NCI-H526 (cell line): ENCODE data around the gene ARSG.
"Not testable (repeated sequence)": the region's sequence is repeated elsewhere in the genome, so short reads cannot be mapped to it uniquely, and the experiment has no call there.

Experiments used
- DNase-seq, 2 experiments: peaks; one replicate each; lab custom pipeline; 2025; lab: John Stamatoyannopoulos, UW

Gene ARSG

DNA sequence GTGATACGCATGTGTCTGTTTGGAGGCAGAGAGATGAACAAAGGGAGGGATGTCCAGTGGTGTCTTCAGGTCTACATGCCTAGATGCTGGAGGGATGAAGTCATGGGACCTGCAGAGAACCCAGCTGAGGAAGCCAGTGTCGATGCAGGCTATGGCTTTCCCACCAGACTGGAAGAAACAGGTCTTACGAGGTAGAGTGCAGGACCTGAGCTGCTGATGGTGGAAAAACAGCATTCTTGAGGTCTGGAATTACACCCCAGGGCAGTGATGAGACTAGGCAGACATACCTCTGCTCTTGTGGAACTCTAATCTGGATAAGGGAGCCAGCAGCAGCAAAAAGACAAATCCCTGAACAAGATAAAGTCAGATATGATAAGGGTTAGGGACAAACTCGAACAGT lies 37.4 kb downstream of the ARSG start:
- DNase-seq = no peak

DNA sequence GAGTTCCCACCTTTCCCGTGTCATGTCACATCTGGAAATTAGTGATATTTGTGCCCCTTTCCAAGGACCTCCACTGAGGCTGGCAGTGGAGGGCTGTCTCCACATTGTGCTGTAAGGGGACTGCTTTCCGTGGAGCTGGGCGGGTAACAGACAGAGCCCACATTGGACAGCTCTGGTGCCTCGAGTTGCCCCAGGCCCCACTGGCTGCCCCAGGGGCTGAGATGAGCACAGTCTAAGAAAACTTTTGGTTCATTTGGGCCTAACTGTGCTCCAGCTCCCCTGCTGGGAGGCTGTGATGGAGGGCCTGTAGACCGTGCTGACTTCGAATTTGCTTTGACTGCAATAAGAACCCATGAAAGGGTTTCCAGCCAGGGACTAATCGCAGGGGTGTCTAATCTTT lies 38.0 kb downstream of the ARSG start:
- no peak for DNase-seq

DNA sequence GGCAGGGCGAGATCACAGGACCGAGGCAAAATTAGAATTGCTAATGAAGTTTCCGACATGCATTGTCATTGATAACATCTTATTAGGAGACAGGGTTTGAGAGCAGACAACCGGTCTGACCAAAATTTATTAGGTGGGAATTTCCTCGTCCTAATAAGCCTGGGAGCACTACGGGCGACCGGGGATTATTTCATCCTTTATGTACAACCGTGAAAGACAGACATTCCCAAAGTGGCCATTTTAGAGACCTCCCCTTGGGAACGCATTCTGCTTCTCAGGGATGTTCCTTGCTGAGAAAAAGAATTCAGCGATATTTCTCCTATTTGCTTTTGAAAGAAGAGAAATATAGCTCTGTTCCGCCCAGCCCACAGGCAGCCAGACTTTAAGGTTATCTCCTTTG lies 40.6 kb downstream of the ARSG start:
- not testable (repeated sequence) for DNase-seq

DNA sequence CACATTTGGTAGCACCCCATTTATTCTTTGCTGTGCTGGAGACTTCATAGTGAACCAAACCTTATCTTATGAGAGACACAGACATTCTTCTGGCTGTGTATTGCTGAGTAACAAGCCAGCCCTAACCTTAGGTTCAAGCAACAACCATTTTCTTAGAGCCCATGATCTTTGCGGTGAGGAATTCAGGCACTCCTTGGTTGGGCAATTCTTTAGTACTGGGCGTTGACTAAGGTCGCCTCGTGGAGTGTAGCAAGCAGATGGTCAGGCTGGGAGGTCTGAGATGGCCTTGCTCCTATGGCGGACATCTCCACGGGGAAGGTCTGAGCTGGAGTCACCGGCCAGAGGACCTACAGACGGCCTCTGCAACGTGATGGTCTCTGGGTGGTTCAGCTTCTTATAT lies 43.1 kb downstream of the ARSG start:
- DNase-seq = no peak

DNA sequence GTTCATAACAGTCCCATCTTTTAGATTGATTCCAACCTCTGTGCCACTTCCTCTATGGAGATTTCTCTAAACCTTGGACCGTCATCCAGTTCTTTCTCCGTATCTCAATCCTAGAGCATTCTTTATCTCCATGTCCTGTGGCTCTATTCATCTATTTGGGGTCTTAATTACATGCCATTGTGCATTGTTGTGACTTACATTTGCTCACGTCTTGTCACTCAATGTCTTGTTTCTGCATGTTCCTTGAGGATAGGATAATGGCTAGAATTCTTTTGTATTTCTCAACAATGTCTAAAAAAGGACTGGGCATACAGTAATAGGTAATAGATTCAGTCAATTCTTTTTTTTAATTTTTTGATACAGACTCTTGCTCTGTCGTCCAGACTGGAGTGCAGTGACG lies 50.2 kb downstream of the ARSG start:
- no peak for DNase-seq

DNA sequence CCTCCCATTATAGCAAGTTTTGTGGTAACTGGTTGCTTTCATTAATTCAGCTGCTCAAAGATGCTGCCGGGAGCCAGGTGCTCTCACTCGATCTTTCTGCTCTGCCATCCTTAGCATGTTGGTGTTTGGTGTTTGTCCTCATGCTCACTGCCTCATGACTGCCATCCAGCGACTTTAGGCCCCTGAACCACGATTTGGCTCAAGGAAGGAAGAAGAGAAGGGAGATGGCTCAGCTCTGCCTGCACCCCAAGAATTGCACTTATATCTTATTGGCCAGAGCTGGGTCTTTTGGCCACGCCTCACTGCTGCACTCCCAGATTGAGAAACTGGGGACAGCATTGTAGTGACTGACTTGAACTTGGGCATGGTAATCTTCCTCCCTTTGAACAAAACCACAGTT lies 52.7 kb downstream of the ARSG start:
- no peak for DNase-seq

DNA sequence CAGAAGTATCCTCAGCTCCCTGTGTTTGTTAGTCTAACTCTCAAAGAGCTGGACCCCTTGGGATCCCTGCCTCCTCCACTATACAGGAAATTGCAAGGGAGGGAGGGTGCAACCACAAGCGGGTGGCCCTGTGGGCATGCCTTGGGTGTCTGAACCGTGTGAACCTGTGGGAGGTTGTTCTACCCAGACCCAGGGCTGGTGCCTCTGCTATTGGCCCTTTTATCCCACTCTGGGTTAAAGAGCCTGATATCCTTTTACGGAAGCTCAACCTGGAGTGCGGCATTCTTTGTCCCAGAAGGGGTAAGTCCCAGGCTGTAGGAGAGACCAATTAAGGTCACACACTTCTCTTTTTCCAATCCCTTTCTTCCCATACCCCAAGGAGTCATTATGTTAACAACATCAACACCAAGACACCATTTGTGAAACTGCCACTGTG lies 53.4 kb downstream of the ARSG start:
- DNase-seq = no peak

DNA sequence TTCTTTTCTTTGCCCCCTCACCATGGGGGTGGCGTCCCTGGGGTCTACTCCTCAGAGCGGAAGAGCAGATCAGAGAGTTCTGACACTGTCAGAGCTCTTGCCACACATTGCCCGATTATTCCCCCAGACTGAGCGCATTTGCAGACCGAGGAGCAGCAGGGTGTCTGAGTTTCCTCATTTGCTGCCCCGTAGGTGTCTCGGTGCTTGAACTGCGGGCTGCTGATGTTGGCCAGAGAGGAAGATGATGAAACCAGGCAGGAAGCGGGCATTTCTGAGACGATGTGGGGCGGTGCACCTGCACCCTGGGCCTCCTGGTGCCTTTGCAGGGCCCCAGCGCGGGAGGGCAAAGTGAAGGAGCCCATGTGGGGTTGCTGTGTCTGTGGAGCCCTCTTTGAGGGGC lies 55.2 kb downstream of the ARSG start:
- no peak for DNase-seq

DNA sequence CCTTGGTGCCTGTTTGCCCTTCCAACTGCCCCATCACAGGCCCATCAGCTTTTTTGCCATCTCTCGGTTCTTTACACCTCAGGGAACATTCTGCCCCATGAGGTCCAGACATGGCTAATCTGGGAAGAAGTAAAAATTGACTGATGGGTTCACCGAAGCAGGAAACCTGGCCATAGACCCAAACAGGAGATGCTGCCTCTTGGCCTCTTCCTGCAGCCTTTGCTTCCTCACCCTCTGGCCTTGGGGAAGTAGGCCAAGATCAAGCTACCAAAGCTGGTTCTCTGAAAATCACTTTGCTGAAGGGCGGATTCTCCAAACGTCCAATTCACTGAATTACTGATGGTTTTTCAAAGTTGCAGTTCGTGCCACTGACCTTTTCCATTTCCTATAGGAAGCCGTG lies 56.1 kb downstream of the ARSG start:
- no peak for DNase-seq

DNA sequence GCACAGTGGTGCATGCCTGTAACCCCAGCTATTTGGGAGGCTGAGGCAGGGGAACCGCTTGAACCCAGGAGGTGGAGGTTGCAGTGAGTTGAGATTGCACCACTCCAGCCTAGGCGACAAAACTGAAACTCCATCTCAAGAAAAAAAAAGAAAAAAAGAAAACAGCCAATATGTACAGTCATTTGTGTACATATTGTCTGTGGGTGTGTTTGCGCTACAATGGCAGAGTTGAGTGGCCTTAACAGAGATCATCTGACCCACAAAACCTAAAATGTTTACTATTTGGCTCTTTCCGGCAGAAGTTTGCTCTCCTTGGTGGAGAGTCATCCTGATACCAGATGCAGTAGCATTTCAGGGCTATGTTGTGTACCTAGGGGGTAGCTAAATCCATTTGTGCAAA lies 57.9 kb downstream of the ARSG start:
- DNase-seq = no peak

DNA sequence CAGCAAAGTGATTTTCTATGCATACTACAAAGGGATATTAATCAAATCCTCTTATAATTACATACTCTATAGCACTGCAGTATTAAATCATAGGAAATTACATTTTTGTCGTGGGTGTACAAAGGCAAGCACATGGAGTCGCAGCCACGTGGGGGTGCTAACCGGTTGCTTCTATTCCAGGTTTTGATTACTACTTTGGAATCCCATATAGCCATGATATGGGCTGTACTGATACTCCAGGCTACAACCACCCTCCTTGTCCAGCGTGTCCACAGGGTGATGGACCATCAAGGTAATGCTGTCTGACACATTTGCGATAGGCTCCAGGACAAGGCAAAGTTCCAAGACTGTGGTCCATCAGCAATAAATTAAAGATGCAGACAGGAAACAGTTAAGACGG lies 60.1 kb downstream of the ARSG start:
- peak in 1 of 2 experiments; percentile 32 for DNase-seq

DNA sequence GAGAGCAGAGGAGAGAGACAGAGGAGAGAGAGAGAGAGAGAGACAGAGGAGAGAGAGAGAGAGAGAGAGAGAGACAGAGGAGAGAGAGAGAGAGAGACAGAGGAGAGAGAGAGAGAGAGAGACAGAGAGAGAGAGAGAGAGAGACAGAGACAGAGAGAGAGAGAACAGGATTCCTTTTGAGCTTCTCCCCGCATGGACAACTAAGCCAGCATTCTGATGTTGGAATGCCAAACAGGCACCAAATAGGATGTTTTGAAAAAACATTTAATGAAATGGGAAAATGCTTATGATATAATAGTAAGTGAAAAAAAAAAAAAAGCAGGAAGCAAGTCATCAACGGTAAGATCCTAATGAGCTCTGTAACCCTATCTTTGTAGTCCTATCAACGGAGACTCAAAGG lies 60.7 kb downstream of the ARSG start:
- no peak for DNase-seq

DNA sequence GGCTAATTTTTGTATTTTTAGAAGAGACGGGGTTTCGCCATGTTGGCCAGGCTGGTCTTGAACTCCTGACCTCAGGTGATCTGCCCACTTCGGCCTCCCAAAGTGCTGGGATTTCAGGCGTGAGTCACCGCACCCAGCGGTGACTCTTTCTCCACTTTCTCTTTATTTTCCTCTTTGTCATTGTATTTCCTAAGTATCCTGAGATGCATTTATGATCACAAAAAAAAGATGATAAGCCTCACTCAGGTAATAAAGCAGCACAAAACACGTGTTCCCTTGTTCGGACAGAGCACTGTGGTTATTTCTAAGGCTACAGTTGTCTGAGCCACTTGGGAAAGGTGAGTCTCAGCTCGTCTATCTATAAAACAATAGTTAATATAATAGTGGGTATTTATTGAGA lies 61.4 kb downstream of the ARSG start:
- not testable (repeated sequence) for DNase-seq

DNA sequence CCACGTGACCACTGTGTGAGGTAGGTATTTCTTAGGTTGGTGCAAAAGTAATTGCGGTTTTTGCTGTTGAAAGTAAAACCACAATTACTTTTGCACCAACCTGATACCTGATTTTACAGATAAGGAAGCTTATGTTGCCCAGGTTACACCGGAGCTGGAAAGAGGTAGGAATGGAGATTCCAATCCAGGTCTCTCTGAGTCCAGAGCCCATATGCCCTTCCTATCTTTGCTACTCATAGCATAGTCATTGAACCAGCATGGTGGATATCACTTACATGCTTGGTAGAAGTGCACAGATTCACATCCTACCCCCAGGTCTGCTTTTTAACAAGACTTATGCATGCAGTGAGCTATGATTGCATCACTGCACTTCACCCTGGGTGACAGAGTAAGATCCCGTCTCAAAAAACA lies 61.8 kb downstream of the ARSG start:
- no peak for DNase-seq

DNA sequence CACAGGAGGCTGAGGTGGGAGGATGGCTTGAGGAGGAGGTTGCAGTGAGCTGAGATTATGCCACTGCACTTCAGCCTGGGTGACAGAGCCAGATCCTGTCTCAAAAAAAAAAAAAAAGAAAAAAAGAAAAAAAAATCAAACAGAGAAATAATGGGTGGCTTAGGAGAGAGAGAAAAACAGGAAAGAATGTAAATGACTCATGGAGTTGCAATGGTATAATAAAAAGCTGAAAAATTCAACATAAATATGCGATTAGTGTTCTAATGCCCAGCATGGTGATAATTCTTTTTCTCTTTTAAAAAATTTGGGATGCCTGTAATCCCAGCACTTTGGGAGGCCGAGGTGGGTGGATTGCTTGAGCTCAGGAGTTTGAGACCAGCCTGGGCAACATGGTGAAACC lies 63.0 kb downstream of the ARSG start:
- DNase-seq = not testable (repeated sequence)

DNA sequence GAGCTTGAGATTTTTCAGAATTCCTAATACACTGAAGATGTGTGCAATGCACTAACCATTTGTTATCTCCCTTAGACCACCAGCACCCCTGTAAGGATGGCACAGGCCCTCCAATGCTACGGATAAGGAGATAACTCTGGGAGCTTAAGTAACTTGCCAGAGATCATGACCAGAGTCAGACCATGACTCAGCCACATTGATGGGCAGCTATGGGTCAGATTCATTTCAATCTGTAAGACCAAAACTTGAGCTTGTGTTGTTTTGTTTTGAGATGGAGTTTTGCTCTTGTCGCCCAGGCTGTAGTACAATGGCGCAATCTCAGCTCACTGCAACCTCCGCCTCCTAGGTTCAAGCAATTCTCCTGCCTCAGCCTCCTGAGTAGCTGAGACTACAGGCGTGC lies 63.8 kb downstream of the ARSG start:
- DNase-seq = not testable (repeated sequence)

DNA sequence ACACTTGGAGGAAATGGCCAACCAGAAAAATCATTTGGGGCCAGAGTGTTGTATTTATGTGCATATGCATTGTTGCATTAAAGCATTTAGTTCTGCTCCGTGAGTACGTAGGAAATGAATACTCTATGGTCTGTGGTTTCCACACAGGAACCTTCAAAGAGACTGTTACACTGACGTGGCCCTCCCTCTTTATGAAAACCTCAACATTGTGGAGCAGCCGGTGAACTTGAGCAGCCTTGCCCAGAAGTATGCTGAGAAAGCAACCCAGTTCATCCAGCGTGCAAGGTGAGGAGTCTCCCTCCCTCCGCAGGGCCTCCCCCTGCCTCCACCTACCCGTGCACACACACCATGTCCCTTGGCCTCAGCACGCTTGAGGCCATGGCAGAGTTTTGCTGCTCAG lies 65.2 kb downstream of the ARSG start:
- DNase-seq = no peak

DNA sequence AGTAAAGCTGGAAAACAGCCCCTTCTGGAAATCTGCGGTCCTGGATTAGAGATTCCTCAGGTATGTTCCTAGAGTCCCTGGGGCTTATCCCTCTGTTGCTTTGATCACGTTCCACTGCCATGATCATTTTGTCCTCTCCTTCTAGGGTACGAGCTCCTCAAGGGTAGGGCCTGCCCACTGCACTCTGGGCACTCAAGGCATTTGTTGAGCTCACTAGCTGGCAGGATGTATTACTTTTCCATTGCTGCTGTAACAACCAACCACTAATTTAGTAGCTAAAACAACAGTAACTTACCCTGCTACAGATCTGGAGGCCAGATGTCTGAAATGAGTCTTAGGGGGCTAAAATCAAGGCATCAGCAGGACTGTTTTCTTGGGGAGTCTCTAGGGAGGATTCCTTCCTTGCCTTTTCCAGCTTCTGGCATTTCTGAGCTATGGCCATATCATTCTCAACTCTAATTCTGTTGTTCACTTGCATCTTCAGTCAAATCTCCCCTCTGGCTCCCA lies 65.7 kb downstream of the ARSG start:
- no peak for DNase-seq

DNA sequence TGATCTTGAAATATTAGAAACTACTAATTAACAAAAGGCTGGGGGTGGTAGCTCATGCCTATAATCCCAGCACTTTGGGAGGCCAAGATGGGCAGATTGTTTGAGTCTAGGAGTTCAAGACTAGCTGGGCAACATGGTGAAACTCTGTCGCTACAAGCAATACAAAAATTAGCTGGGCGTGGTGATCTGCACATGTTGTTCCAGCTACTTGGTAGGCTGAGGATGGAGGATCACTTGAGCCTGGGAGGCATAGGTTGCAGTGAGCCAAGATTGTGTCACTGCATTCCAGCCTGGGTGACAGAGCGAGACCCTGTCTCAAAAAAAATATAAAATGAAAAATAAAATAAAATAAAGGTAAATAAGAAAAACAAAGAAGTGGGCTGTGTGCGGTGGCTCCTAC lies 66.6 kb downstream of the ARSG start:
- DNase-seq = no peak

DNA sequence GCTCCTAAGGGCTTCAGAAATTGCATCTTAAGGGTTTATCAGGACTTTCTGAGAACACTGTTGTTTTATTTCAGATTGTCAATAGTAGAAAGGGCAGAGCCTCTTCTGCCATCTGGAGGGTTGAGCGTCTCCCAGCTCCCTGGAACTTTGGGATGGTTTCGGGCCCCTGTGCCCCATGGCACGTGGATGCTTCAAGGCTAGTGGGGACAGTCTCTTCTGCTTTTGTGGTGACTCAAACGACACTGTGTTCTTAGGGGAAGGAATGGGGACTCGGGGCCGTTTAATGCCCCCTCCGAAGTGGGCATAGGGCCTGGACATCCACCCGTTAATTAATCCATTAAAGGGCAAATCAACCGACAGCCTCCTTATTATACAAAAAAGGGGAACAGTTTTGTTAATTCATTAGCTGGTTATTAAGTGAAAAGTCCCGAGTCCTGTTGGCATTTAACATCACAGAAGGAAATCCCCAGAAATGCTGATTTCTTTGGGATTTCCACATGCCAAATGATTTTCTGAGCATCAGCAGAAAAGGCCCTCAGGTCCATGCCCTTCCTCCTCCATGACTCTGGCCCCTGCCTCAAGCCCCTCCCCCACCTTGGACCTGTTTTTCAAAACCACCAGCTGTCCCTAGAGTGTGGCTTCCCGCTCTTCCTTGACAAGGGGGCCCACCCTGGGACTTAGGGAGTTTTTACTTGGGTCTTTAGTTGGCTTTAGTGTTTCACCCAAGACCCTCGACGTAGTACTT lies 68.7 kb downstream of the ARSG start:
- no peak for DNase-seq

DNA sequence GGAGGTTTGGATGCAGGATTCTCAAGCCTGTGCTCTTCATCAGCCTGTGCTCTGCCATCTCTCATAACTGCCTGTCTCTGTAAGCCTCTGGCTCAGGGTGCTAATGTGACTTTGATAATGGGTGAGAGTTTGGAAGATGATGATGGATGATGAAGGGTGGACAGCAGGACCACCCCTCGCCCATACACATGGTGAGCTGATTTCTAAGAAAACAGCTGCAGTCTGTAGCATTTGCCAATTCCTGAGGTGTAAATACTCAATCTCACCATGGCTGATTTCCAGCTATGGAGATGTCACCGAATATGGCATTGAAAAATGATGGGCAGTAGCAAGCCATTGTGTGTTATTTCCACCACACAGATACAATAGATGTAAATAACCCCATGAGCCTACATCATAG lies 74.2 kb downstream of the ARSG start:
- no peak for DNase-seq

DNA sequence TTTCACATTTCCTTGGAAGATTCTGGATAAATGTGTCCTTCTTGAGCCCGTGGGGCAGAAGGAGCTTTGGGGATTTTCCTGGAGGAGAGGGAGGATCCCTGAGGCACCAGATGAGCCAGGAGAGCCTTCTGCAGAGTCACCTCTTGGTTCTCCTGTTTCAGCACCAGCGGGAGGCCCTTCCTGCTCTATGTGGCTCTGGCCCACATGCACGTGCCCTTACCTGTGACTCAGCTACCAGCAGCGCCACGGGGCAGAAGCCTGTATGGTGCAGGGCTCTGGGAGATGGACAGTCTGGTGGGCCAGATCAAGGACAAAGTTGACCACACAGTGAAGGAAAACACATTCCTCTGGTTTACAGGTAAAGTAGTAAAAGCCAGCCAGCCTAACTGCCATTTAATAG lies 77.1 kb downstream of the ARSG start:
- no peak for DNase-seq

DNA sequence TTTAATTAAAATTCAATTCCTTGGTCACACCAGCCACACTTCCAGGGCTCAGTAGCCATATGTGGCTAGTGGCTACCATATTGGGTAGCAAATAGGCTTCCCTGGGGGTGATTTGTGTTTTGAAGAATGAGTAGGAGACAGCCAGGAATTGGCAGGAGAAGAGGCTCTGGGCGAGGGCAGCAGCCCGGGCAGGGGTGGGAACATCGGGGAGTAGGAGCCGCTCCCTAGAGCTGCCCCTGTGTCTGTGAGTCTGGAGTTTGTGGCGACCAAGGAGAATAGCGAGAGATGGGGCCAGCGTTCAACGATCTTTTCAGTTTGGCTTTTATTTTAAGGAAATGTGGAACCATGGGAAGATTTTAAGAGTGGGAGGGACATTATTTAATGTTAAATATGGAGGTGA lies 84.3 kb downstream of the ARSG start:
- DNase-seq = no peak

DNA sequence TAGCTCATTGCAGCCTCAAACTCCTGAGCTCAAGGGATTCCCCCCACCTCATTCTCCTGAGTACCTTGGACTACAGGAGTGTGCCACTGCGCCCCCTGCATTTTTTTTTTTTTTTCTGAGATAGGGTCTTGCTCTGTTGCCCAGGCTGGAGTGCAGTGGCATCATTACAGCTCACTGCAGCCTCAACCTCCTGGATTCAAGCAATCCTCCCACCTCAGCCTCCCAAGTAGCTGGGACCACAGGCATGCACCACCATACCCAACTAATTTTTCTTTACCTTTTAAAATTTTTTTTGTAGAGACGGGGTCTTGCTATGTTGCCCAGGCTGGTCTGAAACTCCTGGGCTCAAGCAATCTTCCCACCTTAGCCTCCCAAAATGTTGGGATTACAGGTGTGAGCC lies 84.9 kb downstream of the ARSG start:
- not testable (repeated sequence) for DNase-seq
